Tibial artery (tissue), 4 donors: Measurements from ENCODE around the gene PDCD1.

ENCODE experiments used
- DNase-seq, 2 donors: peaks; one replicate each; pipeline ENCODE4 v3.0.0-alpha.2; 2019
- H3K27ac ChIP-seq, 2 donors: fragments of 200-600 bp; sonication (generic) in 1 of 2; 1 replicate in 1 of 2; 2 replicates in 1 of 2; pipeline ENCODE4 v1.5.1; 2018 to 2019; ENCODE audit warnings: mild to moderate bottlenecking in 1 of 2
- H3K27me3 ChIP-seq, 2 donors: fragments of 200-600 bp; sonication (generic) in 1 of 2; one replicate each; pipeline versions ENCODE4 v1.5.1 to v1.6.0; 2016 to 2019
- H3K36me3 ChIP-seq, 3 donors: fragments of 200-600 bp; sonication (generic) in 2 of 3; one replicate each; pipeline ENCODE4 v1.5.1; 2016 to 2019; ENCODE audit warnings: mild to moderate bottlenecking in 2 of 3
- H3K4me1 ChIP-seq, 4 donors: fragments of 200-600 bp; sonication (generic) in 2 of 4; 1 replicate in 3 of 4; 2 replicates in 1 of 4; pipeline ENCODE4 v1.5.1; 2016 to 2019
- H3K4me3 ChIP-seq, 2 donors: fragments of 200-600 bp; sonication (generic) in 1 of 2; 1 replicate in 1 of 2; 2 replicates in 1 of 2; pipeline ENCODE4 v1.5.1; 2018 to 2019; ENCODE audit warnings: mild to moderate bottlenecking in 2 of 2
- H3K9me3 ChIP-seq, 3 donors: fragments of 200-600 bp; sonication (generic) in 1 of 3; one replicate each; pipeline ENCODE4 v1.5.1; 2016 to 2019
- CTCF ChIP-seq, 2 experiments: fragments of 200-600 bp in 1 of 2; fragments of 450-650 bp in 1 of 2; IDR thresholded peaks; one replicate each; pipeline ENCODE4 v1.5.1; 2017 to 2019; ENCODE audit warnings: antibody characterized with exemption in 2 of 2, mild to moderate bottlenecking in 1 of 2, moderate library complexity in 1 of 2
- intact Hi-C: fragments of 100-400 bp; cut with DNase I; formaldehyde crosslinking; loops from one replicate; pipeline ENCODE4 v1.15.0; 2023; ENCODE audit warnings: low total_unique reads

The PDCD1 gene

GRCh38 chr2:241814393-241814642, 44.4 kb downstream of the PDCD1 start:
- Histone ChIP-seq H3K27me3 (peaks cover 0 to 84% of the 10 kb centered on the region in 2 donors), H3K36me3 (no peaks in the 10 kb centered on the region), H3K27ac (no peak overlapping the region), H3K4me3 (no peak overlapping the region), H3K9me3 (no peaks in the 10 kb centered on the region), H3K4me1 (peaks cover 0 to 18% (median 4%) of the 10 kb centered on the region in 4 donors)
- no peak for DNase-seq
- intact Hi-C loops: no loop called here
- TF ChIP-seq CTCF (IDR thresholded peaks at IDR 0.05): no peak

DNA sequence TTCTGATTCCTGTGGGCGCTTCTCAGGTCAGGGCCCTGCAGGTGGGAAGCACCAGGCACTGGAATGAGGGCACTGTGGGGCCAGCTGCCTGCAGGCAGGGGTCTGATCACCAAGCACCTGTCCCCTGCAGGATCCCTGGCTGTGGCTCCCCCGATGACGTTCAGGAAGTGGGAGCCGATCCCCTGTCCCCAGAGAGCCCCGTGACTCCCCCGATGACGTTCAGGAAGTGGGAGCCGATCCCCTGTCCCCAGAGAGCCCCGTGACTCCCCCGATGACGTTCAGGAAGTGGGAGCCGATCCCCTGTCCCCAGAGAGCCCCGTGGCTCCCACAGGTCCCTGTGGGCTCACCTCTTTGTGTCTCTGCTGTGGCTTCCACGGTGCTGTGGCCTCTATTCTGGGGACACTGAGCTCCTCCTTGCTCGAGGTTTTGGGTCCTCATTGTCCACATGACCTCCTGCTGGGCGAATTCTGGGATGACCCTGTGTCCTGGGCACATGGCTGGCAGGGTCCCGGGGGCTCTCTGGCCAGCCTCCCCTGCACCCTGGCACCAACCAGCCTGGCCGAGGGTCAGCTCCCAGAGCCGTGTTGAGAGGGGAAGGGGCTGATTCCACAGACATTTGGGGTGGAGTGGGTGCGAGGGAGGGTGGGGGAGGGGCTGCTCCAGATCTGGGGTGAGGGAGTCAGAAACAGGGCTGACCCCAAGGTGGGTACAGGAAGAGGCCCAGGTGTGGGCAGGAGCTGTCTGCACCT, 44.9 kb downstream of the PDCD1 start:
- Histone ChIP-seq H3K4me3 (no peak overlapping the region), H3K36me3 (no peaks in the 10 kb centered on the region), H3K9me3 (no peaks in the 10 kb centered on the region), H3K27me3 (peaks cover 0 to 82% of the 10 kb centered on the region in 2 donors), H3K4me1 (peaks cover 0 to 18% (median 4%) of the 10 kb centered on the region in 4 donors), H3K27ac (no peak overlapping the region)
- TF ChIP-seq CTCF (IDR thresholded peaks at IDR 0.05): no peak
- DNase-seq: peak in 1 of 2 donors; percentile 18
- intact Hi-C loops: no loop called here

- no peaks in the 10 kb centered on the region for H3K9me3 ChIP-seq
- H3K4me1 ChIP-seq: peaks cover 0 to 18% (median 4%) of the 10 kb centered on the region in 4 donors
- no peak overlapping the region for H3K4me3 ChIP-seq
- H3K27me3 ChIP-seq: peaks cover 0 to 73% of the 10 kb centered on the region in 2 donors
- peak; percentile 20 to 62 for DNase-seq
- TF ChIP-seq CTCF (IDR thresholded peaks at IDR 0.05): no peak
- no peaks in the 10 kb centered on the region for H3K36me3 ChIP-seq
- intact Hi-C loops: no loop called here
- no peak overlapping the region for H3K27ac ChIP-seq
Measured at GRCh38 chr2:241812730-241813643, 45.7 kb downstream of the PDCD1 start.

DNA sequence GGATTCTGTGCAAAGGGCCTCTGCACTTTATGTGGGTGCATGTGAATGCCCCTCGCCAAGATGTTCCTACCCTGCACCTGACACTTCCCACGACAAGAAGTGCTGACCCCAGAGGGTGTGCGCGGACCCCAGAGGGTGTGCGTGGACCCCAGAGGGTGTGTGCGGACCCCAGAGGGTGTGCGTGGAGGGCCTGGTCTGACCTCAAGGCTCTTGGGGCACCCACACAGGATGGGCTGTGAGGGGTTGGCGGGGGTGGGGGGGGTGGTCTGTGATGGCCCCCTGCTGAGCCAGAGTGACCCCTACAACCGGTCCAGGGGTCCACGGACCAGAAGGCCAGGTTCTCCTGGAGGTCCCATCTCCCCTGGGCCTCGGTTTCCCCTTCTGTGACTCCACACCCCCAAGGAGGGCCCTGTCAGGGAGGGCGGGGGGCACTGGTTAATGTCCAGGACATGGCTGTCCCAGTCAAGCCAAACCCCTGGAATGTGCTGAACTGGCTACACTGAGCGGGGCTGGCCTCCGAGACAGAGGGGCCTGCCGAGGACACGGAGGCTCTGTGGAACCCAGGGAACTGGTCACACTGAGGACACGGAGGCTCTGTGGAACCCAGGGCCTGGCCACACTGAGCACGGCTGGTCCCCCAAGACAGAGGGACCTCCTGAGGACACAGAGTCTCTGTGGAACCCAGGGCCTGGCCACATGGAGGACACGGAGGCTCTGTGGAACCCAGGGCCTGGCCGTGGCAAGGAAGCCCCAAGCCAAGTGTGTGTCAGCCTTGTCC, 46.6 kb downstream of the PDCD1 start:
- no peak overlapping the region for H3K4me3 ChIP-seq
- no peak for TF ChIP-seq CTCF (IDR thresholded peaks at IDR 0.05)
- intact Hi-C loops: no loop called here
- peaks cover 0 to 68% of the 10 kb centered on the region in 2 donors for H3K27me3 ChIP-seq
- no peak overlapping the region for H3K27ac ChIP-seq
- H3K4me1 ChIP-seq: peaks cover 0 to 18% (median 4%) of the 10 kb centered on the region in 4 donors
- peak; percentile 18 to 65 for DNase-seq
- H3K9me3 ChIP-seq: no peaks in the 10 kb centered on the region
- H3K36me3 ChIP-seq: no peaks in the 10 kb centered on the region

GRCh38 chr2:241811201-241811951, 47.3 kb downstream of the PDCD1 start:
- no peak overlapping the region for H3K27ac ChIP-seq
- H3K9me3 ChIP-seq: no peaks in the 10 kb centered on the region
- peak; percentile 15 to 66 for DNase-seq
- intact Hi-C loops: no loop called here
- peaks cover 0 to 18% (median 4%) of the 10 kb centered on the region in 4 donors for H3K4me1 ChIP-seq
- peaks cover 0 to 60% of the 10 kb centered on the region in 2 donors for H3K27me3 ChIP-seq
- H3K36me3 ChIP-seq: no peaks in the 10 kb centered on the region
- TF ChIP-seq CTCF (IDR thresholded peaks at IDR 0.05): no peak
- H3K4me3 ChIP-seq: no peak overlapping the region
